Ovary (tissue), 9 donors: ENCODE measurements around the gene LRRIQ3. TPM values are rescaled to one million over a fixed set of nuclear protein-coding genes. Genes with fewer than 3 reads are reported as not detected.
"Not testable (repeated sequence)": the region's sequence is repeated elsewhere in the genome, so short reads cannot be mapped to it uniquely, and the experiment has no call there.

ENCODE experiments used
- DNase-seq, 5 donors: peaks; one replicate each; pipeline ENCODE4 v3.0.0-alpha.2; 2019 to 2020
- H3K27ac ChIP-seq, 2 donors: fragments of 200-600 bp; one replicate each; pipeline versions ENCODE4 v1.5.1 to v1.8.0; 2019 to 2022
- H3K27me3 ChIP-seq: fragments of 200-600 bp; one replicate; pipeline ENCODE4 v1.8.0; 2022
- H3K36me3 ChIP-seq: fragments of 200-600 bp; sonication (generic); one replicate; pipeline ENCODE4 v1.5.1; 2019
- H3K4me1 ChIP-seq: one replicate; pipeline ENCODE4 v1.8.1; 2013; ENCODE audit warnings: mild to moderate bottlenecking, moderate library complexity; ENCODE audit not compliant: insufficient read depth
- H3K4me3 ChIP-seq: fragments of 200-600 bp; sonication (generic); one replicate; pipeline ENCODE4 v1.5.1; 2017
- H3K9me3 ChIP-seq, 2 donors: fragments of 200-600 bp in 1 of 2; sonication (generic) in 1 of 2; one replicate each; pipeline versions ENCODE4 v1.5.1 to v1.8.1; 2013 to 2019; ENCODE audit warnings: mild to moderate bottlenecking in 1 of 2, moderate library complexity in 1 of 2
- EP300 ChIP-seq: sonication (generic); formaldehyde crosslinking; IDR thresholded peaks from one replicate; pipeline ENCODE4 v1.6.1; 2017; ENCODE audit warnings: antibody characterized with exemption
- POLR2A ChIP-seq: fragments of 450-650 bp; IDR thresholded peaks from one replicate; pipeline ENCODE4 v1.6.1; 2017; ENCODE audit warnings: antibody characterized with exemption, mild to moderate bottlenecking, moderate library complexity
- WGBS, 3 donors: extraction: QIAGEN DNeasy Blood & Tissue Kit in 1 of 3; methylation state at CpG; one replicate each; pipeline versions ENCODE4 v1.1.5 to v1.1.7; 2013 to 2017; 5-methylcytosine and 5-hydroxymethylcytosine counted together
- intact Hi-C, 4 donors: fragments of 100-400 bp; cut with DNase I; formaldehyde crosslinking; loops; one replicate each; pipeline versions ENCODE4 v1.11.0 to v1.15.1; 2022 to 2023
- polyA plus RNA-seq, 2 donors: library from polyadenylated mRNA; stranded (reverse); fragments of 200-250 nt in 1 of 2; fragments of 350-450 nt in 1 of 2; fragmentation: Illumina TruSeq in 1 of 2; extraction: RNeasy Lipid Tissue Mini Kit (QIAGEN cat#74804) in 1 of 2; gene quantifications; one replicate each; pipeline ENCODE4 v1.2.3, GENCODE V29; 2013 to 2014
- total RNA-seq, 7 donors: library from RNA; depleted of rRNA in 2 of 7; stranded (reverse); fragments of >200 nt in 2 of 7; fragmentation: NEBNext Ultra II Directional in 3 of 7; extraction: Animal tissue kit (Norgen Biotek cat#: 25700) in 3 of 7; gene quantifications; one replicate each; pipeline versions ENCODE4 v1.1.0 to v1.2.4, GENCODE V29; 2016 to 2023
- TF ChIP-seq, protein P1 (sequence below), 3 donors: fragments of 450-650 bp in 2 of 3; fragments of 200-600 bp in 1 of 3; IDR thresholded peaks; one replicate each; pipeline versions ENCODE4 v1.5.1 to v1.8.0; 2016 to 2022; ENCODE audit warnings: antibody characterized with exemption in 3 of 3, mild to moderate bottlenecking in 1 of 3
- donor health status: DM: no; HTN: no; CAD: no; lungs with moderate emphysema.
- donor health status: DM: no; HTN: no; CAD: no.
- donor health status: Bipolar disorder and iron deficiency.
- donor health status: DM: yes; HTN: yes; CAD: no.
- donor health status: DM: no; HTN: no; CAD: no.
- donor health status: DM: yes; HTN: yes; CAD: no.

The LRRIQ3 gene
- total and polyA plus RNA-seq, 9 donors: 0.20 to 0.92 (median 0.61) TPM; not detected in 1

DNA sequence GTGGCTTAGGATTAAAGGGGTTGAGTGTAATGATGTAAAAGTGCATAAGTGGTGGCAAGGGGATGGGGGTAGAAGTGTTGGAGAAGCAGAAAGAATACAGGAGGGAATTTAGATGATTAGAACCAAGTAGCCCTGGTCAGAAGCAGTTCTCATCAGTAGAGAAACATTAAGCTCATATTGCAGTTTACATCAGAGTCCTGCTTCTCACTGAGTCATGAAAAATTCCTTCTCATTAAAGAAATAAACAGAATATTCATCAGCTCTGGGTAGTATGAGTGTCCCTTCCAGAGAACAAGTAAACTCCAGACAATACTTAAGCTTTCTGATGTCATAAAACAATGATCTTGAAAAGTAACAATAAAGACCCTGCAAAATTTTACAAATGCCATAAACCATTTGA, 36.5 kb downstream of the LRRIQ3 start:
- TF ChIP-seq, protein P1, sequence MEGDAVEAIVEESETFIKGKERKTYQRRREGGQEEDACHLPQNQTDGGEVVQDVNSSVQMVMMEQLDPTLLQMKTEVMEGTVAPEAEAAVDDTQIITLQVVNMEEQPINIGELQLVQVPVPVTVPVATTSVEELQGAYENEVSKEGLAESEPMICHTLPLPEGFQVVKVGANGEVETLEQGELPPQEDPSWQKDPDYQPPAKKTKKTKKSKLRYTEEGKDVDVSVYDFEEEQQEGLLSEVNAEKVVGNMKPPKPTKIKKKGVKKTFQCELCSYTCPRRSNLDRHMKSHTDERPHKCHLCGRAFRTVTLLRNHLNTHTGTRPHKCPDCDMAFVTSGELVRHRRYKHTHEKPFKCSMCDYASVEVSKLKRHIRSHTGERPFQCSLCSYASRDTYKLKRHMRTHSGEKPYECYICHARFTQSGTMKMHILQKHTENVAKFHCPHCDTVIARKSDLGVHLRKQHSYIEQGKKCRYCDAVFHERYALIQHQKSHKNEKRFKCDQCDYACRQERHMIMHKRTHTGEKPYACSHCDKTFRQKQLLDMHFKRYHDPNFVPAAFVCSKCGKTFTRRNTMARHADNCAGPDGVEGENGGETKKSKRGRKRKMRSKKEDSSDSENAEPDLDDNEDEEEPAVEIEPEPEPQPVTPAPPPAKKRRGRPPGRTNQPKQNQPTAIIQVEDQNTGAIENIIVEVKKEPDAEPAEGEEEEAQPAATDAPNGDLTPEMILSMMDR (IDR thresholded peaks at IDR 0.05): no peak
- TF ChIP-seq EP300: no peak
- no peak for TF ChIP-seq POLR2A
- no peaks in the 10 kb centered on the region for H3K36me3 ChIP-seq
- intact Hi-C loops: no loop called here
- H3K4me1 ChIP-seq: no peaks in the 10 kb centered on the region
- no peak for DNase-seq
- no peaks in the 10 kb centered on the region for H3K27me3 ChIP-seq
- H3K4me3 ChIP-seq: no peak overlapping the region
- no peaks in the 10 kb centered on the region for H3K9me3 ChIP-seq
- no peak overlapping the region for H3K27ac ChIP-seq

DNA sequence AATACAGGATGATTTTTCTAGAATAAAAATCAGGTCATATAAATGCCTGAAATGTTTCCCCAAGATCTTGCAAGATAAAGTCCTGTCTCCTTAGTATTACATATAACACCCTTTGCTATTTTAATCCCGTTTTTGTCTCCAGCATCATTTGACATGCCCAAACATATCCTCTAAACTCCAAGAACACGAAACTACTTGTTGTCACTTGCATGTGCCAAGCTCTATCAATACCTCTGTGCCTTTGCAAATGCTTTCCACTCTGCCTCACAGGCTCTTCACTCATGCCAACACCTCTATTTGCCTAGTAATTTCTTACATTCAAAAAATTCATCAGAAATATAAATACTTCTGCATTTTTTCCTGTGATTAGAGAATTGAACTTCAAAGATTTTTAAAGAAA, 37.9 kb downstream of the LRRIQ3 start:
- Histone ChIP-seq H3K4me1 (no peaks in the 10 kb centered on the region), H3K27me3 (no peaks in the 10 kb centered on the region), H3K27ac (no peak overlapping the region), H3K36me3 (no peaks in the 10 kb centered on the region), H3K4me3 (no peak overlapping the region), H3K9me3 (no peaks in the 10 kb centered on the region)
- TF ChIP-seq, protein P1 (IDR thresholded peaks at IDR 0.05): no peak
- no peak for TF ChIP-seq POLR2A
- no peak for TF ChIP-seq EP300
- intact Hi-C loops: no loop called here
- WGBS, 3 donors: 76 to 87% (median 85%) methylated on average over 2 of the region's 2 CpGs
- DNase-seq: no peak

DNA sequence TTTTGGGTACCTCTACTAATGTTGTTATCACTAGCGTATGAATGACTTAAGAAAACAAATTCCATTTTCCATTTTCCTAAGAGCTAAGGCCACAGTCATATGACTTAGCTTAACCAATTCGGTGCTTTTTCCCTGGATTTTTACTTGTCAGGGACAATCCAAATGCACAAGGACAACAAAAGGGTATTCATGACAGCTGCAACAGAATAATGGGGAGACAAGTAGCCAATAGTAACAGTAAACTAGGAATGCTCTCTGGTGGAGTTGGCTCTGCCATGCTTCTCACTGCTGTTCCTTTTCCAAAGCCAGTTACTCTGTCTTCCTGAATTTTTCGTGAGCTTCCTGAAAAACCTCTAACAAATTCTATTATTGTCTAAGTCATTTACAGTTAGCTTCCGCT, 52.9 kb downstream of the LRRIQ3 start:
- no peak for DNase-seq
- Histone ChIP-seq H3K4me1 (no peaks in the 10 kb centered on the region), H3K4me3 (no peak overlapping the region), H3K27ac (no peak overlapping the region), H3K36me3 (no peaks in the 10 kb centered on the region), H3K9me3 (peaks cover 0 to 3% of the 10 kb centered on the region in 2 donors), H3K27me3 (no peaks in the 10 kb centered on the region)
- WGBS, 3 donors: 93 to 94% (median 94%) methylated on average over 4 of the region's 4 CpGs
- intact Hi-C loops: no loop called here
- TF ChIP-seq EP300 (no peak), POLR2A (no peak)
- TF ChIP-seq, protein P1 (IDR thresholded peaks at IDR 0.05): no peak

DNA sequence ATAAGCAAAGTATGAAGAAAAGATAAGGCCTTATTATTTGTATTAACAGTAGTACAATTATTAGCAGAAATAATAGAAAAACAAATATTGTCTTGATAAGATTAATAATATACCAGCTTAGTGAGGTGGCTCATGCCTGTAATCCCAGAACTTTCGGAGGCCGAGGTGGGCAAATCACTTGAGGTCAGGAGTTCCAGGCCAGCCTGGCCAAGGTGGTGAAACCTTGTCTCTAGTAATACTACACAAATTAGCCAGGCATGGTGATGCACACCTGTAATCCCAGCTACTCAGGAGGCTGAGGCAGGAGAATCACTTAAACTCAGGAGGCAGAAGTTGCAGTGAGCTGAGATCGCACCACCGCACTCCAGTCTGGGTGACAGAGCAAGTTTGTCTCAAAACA, 80.6 kb downstream of the LRRIQ3 start:
- H3K27me3 ChIP-seq, H3K9me3 ChIP-seq, H3K4me1 ChIP-seq, DNase-seq, H3K4me3 ChIP-seq, H3K27ac ChIP-seq, intact Hi-C loops, H3K36me3 ChIP-seq: not testable (repeated sequence)
- WGBS, 3 donors: 95 to 98% (median 96%) methylated on average over 4 of the region's 4 CpGs

DNA sequence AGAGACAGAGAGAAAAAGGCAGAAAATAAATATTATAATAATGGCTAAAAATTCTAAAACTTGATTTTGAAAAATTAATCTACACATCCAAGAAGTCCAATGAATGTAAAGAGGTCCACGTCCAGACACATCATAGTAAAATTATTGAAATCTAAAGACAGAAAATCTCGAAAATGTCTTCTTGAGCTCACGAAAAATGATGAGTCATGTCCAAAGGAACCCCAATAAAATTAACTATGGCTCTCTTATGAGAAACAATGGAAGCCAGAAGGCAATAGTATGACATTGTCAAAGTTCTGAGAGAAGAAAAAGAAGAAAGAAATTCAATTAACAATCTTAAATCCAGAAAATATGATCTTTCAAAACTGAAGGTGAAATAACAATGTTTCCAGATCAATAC, 84.6 kb downstream of the LRRIQ3 start:
- WGBS, 3 donors: 84 to 89% (median 86%) methylated on average over 3 of the region's 3 CpGs
- DNase-seq: no peak
- Histone ChIP-seq H3K9me3 (no peaks in the 10 kb centered on the region), H3K4me3 (no peak overlapping the region), H3K4me1 (no peaks in the 10 kb centered on the region), H3K27ac (no peak overlapping the region), H3K36me3 (no peaks in the 10 kb centered on the region), H3K27me3 (no peaks in the 10 kb centered on the region)
- intact Hi-C loops: no loop called here
- no peak for TF ChIP-seq POLR2A

DNA sequence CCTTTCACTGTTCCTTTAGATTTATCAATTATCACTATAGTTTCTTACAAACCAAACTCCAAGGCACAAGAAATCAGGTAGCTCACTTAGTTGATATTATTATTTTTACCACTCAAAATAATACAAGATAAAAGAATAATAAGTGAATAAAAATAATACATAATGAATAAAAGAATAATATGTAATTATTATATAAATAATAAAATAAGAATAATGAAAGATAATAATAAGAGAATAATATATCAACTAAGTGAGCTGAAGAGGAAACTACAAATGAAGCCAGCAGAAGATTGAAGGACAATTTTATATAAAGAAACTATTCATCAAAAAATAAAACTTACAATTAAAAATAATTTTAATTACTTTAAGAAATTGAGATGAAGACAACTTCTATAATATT, 90.6 kb downstream of the LRRIQ3 start:
- no peaks in the 10 kb centered on the region for H3K27me3 ChIP-seq
- no peak overlapping the region for H3K4me3 ChIP-seq
- H3K27ac ChIP-seq: no peak overlapping the region
- DNase-seq: no peak
- H3K9me3 ChIP-seq: no peaks in the 10 kb centered on the region
- H3K36me3 ChIP-seq: no peaks in the 10 kb centered on the region
- TF ChIP-seq POLR2A: no peak
- TF ChIP-seq EP300: no peak
- TF ChIP-seq, protein P1 (IDR thresholded peaks at IDR 0.05): no peak
- H3K4me1 ChIP-seq: no peaks in the 10 kb centered on the region
- intact Hi-C loops: no loop called here
